GM18858 (cell line): Measurements from ENCODE around the gene TCF12.
"Not testable (repeated sequence)": the region's sequence is repeated elsewhere in the genome, so short reads cannot be mapped to it uniquely, and the experiment has no call there.

Source experiments
- ATAC-seq: cut with Tn5 transposase; IDR thresholded peaks from one replicate; pipeline ENCODE4 v1.9.1; 2021; ENCODE audit not compliant: unreplicated experiment

The TCF12 gene

DNA sequence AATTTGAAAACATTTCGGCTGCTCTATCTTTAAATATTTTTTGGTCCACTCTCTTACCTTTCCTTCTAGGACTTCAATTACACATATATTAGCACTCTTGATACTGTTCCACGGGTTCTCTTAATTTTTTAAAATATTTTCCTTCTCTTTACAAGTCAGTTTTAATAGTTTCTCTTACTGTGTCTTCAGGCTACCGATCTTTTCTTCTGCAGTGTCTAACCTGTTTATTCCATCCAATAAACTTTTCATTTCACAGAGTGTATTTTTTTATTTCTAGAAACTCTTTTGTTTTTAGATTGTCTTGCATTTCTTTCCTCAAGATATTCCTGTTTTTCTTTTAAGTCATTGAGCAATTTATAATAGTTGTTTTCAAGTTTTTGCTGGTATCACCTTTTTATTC lies 27.7 kb downstream of the TCF12 start:
- ATAC-seq: no peak

DNA sequence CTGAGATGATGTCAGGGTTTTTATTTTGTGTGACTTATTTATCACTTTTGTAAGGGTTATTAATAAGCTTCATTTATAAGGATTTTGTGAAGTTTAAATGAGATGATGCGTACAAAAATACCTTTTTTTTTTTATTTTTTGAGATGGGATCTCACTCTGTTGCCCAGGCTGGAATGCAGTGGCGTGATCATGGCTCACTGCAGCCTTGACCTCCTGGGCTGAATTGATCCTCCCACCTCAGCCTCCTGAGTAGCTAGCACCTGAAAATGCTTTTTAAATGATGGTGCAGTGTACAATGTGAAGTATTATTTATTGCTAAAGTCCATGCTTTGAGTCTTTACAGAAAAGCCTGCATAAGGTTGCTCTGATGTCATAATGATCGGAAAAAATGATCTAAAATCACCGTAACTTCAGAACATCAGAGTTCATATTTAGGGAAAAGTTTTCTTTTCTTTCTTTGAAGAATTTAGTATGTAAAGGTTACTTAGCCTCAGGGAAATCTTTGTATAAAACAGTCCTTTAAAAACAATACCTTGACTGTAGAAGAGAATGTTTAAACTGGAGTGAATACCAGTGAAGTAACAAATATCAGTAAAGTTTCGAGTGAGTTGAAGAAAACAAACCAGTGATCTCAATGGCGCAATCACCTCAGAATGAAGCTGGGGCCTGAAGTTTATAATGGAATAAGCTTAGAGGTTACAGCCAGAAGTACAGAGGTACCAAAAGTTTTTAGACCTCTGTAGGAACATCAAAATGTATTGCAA lies 29.7 kb downstream of the TCF12 start:
- ATAC-seq: no peak

DNA sequence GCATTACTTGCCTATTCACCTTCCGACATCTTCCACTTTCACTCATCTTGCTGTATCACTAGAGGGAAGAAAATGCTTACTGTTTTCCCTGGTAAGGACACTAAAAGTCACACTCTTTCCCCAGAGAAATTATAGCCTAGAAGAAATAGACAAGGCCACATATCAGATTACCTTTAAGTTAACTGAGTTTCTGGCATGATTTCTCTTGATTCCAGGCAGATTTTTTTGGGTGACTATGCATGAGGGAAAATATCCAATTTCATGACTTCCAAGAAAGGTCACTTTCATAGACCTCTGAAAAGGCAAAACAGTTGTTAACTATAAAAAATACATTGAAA lies 30.3 kb downstream of the TCF12 start:
- no peak for ATAC-seq

DNA sequence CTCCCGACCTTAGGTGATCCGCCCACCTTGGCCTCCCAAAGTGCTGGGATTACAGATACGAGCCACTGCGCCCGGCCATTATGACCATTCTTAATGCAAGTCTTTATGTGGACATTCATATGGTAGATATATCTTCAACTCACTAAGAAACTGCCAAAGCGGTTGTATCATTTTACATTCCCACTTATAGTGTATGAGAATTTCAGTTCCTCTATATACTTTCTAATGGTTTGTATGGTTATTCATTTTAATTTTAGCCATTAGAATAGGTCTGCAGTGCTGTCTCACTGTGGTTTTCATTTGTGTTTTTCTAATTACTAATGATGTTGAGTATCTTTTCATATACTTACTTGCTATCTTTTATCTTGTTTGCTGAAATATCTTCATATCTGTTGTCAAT lies 32.5 kb downstream of the TCF12 start:
- peak; percentile 94 for ATAC-seq

DNA sequence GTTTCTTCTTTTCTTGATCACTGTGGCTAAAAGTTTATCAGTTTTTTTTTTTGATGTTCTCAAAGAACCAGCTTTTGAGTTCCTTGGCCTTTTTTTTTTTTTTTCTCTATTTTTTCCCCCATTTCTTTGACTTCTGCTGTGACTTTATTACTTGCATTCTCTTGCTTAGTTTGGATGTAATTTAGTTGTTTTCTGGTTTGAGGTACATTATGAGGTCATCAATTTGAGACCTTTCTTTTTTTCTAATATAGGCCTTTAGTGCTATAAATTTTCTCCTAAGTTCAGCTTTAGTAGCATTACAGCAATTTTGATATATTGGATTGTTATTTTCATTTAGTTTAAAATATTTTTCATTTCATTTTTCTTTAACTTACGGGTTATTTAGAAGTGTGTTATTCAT lies 35.3 kb downstream of the TCF12 start:
- no peak for ATAC-seq

DNA sequence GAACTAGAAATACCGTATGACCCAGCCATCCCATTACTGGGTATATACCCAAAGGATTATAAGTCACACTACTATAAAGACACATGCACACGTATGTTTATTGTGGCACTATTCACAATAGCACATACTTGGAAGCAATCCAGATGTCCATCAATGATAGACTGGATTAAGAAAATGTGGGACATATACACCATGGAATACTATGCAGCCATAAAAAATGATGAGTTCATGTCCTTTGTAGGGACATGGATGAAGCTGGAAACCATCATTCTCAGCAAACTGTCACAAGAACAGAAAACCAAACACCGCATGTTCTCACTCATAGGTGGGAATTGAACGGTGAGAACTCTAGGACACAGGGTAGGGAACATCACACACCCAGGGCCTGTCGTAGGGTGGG lies 36.6 kb downstream of the TCF12 start:
- ATAC-seq: not testable (repeated sequence)

DNA sequence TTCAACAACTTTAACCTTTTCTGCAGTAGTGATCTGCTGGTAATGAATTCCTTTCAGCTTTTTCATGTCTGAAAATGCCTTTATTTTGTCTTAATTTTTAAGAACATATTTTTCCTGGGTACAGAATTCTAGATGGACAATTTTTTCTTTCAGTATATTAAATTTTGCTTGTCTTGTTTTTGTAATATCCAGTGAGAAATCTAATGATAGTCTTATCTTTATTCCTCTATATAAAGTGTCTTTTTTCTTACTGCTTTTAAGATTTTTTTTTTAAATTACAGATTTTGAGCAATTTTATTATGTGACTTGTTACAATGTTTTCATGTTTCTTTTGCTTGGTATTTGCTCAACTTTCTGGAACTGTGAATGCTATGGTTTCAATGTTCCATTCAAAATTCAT lies 38.1 kb downstream of the TCF12 start:
- no peak for ATAC-seq

DNA sequence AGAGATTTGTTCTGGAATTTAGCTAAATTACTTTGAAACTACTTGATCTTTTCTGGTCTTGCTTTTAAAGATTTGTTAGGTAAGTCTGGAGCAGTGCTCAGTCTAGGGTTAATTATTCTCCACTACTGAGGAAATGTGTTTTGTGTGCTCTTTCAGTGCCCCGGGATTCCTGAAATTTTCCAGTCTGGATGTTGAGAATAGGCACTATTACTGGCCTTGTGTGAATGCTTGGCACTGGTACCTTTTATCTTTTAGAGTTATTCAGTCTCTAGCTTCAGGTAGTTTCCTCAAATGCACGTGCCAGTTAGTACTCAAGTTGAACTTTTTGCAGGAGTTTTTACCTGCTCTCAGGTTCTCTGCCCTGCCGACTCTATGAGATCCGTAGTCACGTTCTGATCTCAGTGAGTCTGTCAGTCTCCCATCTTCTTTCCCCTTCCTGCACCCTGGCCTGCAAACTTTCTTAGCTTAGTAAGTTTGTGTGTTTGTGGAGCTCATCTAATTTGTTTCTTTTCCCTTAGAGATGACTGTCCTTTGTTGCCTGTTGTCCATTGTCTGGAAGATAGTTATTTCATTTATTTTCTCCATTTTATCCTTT lies 39.5 kb downstream of the TCF12 start:
- ATAC-seq: no peak

DNA sequence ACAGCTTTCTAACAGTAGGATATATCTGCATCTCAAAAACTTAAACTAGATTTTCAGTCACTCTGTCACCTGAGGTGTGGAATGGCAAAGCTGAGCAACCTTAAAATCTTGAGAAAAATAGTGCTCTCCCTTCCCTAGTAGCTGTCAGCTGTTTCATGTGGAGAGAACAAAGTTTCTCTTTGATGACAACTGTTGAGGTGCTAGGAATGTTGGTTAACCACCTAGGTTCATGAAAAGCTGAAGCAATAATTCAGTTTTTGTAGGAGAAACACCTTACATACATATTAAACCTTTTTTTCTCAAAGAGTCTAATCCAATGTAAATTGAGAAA lies 40.8 kb downstream of the TCF12 start:
- no peak for ATAC-seq

DNA sequence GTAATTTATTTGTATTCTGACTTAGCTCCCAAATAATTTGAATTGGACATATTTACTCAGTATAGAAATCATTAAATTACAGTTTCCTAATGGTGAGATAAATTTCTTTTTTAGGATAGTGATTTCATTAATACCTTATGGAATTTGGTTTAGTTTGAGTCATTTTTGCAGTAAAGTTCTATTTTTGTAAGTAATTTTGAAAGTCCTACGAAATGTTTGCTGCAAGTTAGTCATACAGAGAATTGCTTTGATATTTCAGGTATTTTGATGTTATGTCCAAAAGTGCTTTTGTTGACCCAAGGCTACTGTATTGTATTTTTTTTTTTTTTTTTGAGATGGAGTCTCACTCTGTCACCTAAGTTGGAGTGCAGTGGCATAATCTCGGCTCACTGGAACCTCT lies 41.7 kb downstream of the TCF12 start:
- ATAC-seq: no peak

DNA sequence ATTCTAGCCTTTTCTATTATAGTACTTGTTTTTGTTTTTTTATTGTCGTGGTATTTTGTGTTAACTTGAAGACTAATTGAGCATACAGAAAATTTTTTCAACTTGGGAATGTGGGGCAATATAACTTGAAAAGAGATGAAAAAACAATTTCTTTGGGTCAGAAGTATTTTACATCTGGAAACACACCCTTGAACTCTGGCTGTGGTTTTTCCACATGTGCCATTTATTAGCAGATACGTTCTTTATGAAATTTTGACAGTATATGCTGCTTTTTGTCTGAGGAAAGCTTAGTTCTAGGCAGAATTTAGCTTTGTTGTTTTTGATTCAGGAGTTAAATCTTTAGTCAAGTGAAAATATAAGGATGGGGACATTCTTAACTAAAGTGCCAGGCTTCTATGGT lies 44.7 kb downstream of the TCF12 start:
- no peak for ATAC-seq

DNA sequence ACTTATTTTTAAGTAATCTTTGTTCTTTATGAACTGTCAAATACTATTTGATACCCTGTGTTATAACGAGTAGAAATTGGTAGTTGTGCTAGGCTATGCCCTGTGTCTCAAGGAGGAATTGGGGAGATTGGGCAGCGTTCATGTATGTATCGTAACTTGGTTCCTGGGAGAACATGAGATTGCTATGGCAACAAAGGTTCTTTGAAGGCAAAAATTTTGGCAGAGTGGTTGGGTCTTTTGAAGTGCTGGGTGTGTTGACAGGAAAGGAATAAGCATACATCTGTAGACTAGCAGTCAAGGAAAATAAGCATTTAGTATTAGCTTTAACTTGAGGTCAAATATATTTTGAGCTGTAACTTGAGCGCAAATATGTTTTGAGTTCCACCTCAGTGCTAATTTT lies 45.3 kb downstream of the TCF12 start:
- ATAC-seq: no peak

DNA sequence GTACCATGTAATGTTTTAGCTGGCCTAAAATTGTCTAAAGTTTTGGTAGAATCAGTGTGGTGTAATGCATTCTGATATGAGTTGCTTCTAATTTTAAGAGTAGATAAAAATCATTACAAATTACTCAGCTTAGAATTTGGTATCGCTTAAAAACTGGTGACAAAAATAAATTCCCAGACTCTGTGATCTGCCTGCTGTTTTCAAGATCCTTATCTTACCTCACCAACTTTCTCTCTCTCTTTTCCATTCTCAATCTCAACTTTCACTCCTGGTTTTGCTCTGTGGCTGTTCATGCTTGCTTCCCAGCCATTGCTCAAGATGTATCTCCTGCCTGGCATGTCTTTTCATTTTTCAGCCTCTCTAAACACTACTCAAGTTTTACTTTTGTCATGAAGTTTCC lies 45.7 kb downstream of the TCF12 start:
- no peak for ATAC-seq

DNA sequence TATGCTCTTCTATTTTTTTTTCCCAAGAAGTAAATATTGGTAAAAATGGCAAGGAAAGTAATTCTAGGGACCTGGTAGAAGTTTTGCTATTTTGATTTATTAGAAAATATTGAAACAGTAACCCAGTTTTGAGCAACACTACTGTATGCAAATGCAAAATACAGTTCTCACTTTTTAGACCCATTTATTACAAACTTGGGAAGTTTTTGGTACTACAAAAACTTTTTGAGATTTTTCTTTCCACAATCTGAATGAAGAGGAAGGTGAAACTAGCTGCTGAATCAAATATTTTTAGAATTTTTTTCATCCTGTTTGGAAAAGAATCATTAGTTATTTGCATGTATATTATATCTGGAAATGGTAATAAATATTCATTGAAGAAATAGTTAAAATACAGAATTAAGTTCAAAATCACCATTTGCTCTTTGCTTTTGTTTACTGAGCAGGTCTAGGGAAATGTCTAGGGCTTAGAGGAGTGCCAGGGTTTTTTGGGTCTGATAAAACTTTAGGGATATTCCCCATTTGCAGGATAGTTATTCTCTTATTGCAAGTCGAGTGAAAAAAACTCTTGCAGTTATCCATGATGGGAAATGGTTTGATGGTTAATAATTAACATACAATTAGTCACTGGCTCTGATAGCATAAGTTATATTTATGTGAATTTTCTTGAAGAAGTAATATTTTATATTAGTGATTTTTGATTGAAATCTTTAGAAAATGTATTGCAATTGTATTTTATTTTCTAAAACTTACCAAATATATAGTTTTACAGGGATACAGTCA lies 47.0 kb downstream of the TCF12 start:
- ATAC-seq: no peak

DNA sequence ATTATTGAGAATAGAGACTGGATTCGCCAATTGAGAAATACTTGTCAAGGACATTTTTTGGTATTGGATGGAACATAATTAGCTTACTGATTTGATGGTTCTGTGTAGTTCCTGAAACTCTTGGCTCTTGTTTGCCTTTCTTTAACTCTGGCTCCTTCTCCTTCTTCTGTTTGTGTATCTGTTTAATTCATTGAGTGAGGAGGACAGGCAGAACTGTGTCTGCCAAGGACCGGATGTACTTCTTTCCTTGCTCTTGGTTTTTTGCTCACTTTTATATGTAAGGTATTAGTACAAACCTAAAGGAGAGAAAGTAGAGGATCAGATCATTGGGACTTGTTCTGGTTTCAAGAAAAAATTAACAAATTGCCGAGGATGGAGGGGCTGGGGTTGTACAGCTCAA lies 48.9 kb downstream of the TCF12 start:
- no peak for ATAC-seq

DNA sequence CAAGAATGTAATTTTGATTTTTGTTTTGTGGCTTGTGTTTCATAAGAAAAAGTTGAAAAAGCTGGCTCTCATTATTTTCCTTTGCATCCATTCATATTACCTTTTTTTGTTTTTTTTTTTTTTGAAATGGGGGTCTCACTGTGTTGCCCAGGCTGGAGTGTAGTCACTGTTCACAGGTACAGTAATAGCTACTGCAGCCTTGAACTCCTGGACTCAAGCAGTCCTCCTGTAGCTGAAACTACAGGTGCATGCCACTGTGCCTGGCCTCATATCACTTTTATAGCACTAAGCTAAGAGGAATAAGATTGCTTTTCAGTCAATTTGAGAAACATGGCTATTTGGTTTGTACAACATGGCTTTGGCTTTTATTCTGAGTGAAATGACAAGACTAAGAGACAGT lies 49.8 kb downstream of the TCF12 start:
- no peak for ATAC-seq

DNA sequence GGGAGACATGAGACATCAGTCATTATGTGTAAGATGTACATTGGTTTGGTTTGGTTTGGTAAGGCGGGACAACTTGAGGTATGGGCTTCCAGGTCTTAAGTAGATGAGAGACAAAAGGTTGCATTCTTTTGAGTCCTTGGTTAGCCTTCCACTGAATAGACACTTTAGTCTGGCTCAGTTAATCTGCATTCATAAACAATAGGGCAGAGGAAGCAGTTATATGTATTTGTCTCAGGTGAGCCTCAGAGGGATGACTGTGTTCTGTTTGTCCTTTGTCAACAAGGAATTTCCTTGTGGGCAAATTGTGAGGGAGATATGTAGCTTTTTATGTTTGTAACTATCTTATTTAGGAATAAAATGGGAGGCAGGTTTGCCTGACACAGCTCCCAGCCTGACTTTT lies 50.4 kb downstream of the TCF12 start:
- no peak for ATAC-seq

DNA sequence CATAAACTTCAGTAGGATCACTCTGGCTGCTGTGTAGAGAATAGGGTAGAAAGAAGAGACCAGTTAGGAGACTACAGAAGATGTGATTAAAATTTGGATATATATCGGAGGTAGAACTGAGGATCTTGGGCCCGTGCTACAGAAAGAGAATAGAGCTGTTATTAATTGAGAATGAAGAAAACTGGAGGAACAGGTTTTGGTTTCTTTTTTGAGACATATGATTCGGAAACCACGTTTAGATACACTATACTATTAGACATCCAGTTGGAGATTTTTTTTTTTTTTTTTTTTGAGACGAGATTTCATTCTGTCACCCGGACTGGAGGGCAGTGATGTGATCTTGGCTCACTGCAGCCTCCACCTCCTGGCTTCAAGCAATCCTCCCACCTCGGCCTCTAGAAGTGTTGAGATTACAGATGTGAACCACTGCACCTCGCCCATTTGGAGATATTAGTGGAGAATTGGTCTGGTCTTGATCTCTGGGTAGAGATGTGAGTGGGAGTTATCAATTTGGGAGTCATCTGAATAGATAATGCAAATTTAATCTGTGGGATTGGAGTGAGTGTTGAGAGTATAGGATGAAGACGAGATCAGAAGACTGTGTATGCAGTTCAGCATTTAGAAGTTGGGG lies 50.9 kb downstream of the TCF12 start:
- no peak for ATAC-seq

DNA sequence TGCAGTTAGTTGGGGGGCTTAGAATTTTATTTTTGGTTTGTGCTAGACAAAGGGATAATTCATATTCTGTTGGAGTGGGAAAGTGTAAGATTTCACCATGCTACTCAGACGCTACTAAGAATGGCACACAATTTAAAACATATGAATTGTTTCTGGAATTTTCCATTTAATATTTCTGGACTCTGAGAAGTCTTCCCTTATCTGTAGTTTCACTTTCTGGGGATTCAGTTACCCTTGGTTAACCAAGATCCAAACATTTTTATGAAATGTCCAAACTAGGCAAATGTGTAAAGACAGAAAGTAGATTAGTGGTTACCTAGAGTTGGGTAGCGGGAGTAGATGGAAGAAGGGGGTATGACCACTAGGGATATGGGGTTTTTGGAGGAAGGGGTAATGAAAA lies 53.1 kb downstream of the TCF12 start:
- ATAC-seq: no peak

DNA sequence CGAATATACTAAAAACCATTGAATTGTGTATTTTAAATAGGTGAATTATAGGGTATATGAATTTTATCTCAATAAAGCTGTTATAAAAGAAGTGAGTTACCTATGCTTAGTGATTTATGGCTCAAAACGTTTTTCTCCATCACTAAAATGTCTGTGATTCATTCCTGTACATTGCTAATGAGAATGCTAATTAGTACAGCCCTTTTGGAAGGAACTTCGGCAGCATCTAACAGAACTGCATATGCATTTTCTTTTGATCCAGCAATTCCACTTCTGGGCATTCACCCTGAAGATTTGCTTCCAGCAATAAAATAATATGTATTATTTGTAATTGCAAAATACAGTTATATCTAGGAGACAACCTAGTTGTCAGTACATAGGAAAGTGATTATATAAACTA lies 53.6 kb downstream of the TCF12 start:
- no peak for ATAC-seq

DNA sequence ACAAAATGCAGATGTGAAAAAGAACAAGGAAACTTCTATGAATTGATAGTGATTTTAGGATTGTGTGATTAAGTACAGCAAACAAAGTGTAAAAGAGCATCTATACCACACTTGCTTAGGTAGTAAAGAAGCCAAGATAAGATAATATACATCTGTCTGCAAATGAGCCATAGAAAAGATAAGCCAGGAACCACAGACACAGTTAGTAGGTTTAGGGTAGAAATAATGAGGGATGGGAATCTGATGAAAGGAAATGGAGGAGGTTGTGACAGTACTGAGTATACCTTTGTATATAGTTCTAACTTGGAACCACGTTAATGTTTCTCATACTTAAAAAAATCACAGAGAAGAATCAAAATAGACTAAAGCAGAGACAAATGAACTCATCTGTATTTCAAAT lies 54.0 kb downstream of the TCF12 start:
- no peak for ATAC-seq

DNA sequence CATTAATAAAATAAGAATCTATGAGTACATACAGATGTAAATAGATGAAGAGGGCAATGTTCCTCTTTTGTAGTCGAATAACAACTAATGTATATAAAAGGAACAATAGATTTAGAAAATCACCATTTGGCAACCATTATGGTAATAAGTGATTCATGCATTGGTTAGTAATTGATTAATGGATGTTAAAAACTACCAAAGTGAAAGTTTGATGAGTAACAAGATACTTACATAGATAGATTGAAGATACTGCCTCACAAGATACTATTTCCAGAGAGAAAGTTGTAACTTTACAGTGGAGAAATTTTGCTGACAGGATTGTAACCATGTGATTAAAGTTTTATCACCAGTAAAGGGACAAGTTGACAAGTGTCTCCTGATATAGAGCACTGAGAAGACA lies 55.0 kb downstream of the TCF12 start:
- ATAC-seq: no peak
